SK-N-SH treated with all-trans-retinoic acid at 6 μM for 48 hours (cell line): ENCODE data around the gene GP1BB.

Experiments used
- ARNTL ChIP-seq: fragments of 450-650 bp; formaldehyde crosslinking; IDR thresholded peaks from 2 replicates; pipeline ENCODE4 v1.5.0; 2020; ENCODE audit warnings: low read depth, mild to moderate bottlenecking, moderate library complexity, borderline replicate concordance
- BACH2 ChIP-seq: fragments of 250-450 bp; sonication (Bioruptor Pico); IDR thresholded peaks from 2 replicates; pipeline ENCODE4 v1.9.0; 2021; ENCODE audit warnings: mild to moderate bottlenecking, borderline replicate concordance
- CREB5 ChIP-seq: fragments of 250-450 bp; sonication (Bioruptor Pico); IDR thresholded peaks from 2 replicates; pipeline ENCODE4 v1.5.1; 2020; ENCODE audit warnings: low read depth, mild to moderate bottlenecking, moderate library complexity
- GLIS3 ChIP-seq: fragments of 250-450 bp; sonication (Bioruptor Pico); IDR thresholded peaks from 2 replicates; pipeline ENCODE4 v1.5.0; 2020; ENCODE audit warnings: mild to moderate bottlenecking, moderate library complexity
- ISL1 ChIP-seq: fragments of 250-450 bp; sonication (Bioruptor Pico); IDR thresholded peaks from 2 replicates; pipeline ENCODE4 v2.1.2; 2022; ENCODE audit warnings: mild to moderate bottlenecking, moderate library complexity
- OSR1 ChIP-seq: fragments of 250-450 bp; sonication (Bioruptor Pico); IDR thresholded peaks from 2 replicates; pipeline ENCODE4 v1.8.0; 2022; ENCODE audit warnings: moderate library complexity, mild to moderate bottlenecking, inconsistent platforms
- PATZ1 ChIP-seq: fragments of 250-450 bp; sonication (Bioruptor Pico); IDR thresholded peaks from 2 replicates; pipeline ENCODE4 v1.8.0; 2020; ENCODE audit warnings: mild to moderate bottlenecking, moderate library complexity, borderline replicate concordance
- PPARA ChIP-seq: fragments of 250-450 bp; sonication (Bioruptor Pico); IDR thresholded peaks from 2 replicates; pipeline ENCODE4 v1.5.0; 2020; ENCODE audit warnings: mild to moderate bottlenecking, borderline replicate concordance
- RARB ChIP-seq: fragments of 250-450 bp; sonication (Bioruptor Pico); IDR thresholded peaks from 2 replicates; pipeline ENCODE4 v1.8.0; 2021; ENCODE audit warnings: mild to moderate bottlenecking, moderate library complexity
- TOX ChIP-seq: fragments of 250-450 bp; sonication (Bioruptor Pico); IDR thresholded peaks from 2 replicates; pipeline ENCODE4 v1.8.0; 2021; ENCODE audit warnings: mild to moderate bottlenecking, moderate library complexity, borderline replicate concordance
- TSHZ2 ChIP-seq: fragments of 250-450 bp; sonication (Bioruptor Pico); IDR thresholded peaks from 2 replicates; pipeline ENCODE4 v1.5.0; 2020; ENCODE audit warnings: mild to moderate bottlenecking, moderate library complexity
- ZFP3 ChIP-seq: fragments of 250-450 bp; sonication (Bioruptor Pico); IDR thresholded peaks from 2 replicates; pipeline ENCODE4 v1.5.0; 2020; ENCODE audit warnings: mild to moderate bottlenecking, moderate library complexity
- ZFP30 ChIP-seq: fragments of 450-650 bp; formaldehyde crosslinking; IDR thresholded peaks from 2 replicates; pipeline ENCODE4 v1.5.0; 2022; ENCODE audit warnings: mild to moderate bottlenecking, moderate library complexity
- ZNF8 ChIP-seq: fragments of 450-650 bp; formaldehyde crosslinking; IDR thresholded peaks from 2 replicates; pipeline ENCODE4 v1.5.0; 2020; ENCODE audit warnings: mild to moderate bottlenecking, moderate library complexity

- no peak for TF ChIP-seq RARB (CRISPR knock-in tag)
- TF ChIP-seq ARNTL (CRISPR knock-in tag) = no peak
- no peak for TF ChIP-seq ZFP3 (CRISPR knock-in tag)
- TF ChIP-seq OSR1 = no peak
- no peak for TF ChIP-seq GLIS3
- TF ChIP-seq PATZ1 = no peak
- no peak for TF ChIP-seq CREB5
- TF ChIP-seq BACH2 = no peak
- TF ChIP-seq ZNF8 (CRISPR knock-in tag) = no peak
- TF ChIP-seq TOX (CRISPR knock-in tag) = no peak
- no peak for TF ChIP-seq PPARA (CRISPR knock-in tag)
- no peak for TF ChIP-seq ZFP30 (CRISPR knock-in tag)
- no peak for TF ChIP-seq TSHZ2 (CRISPR knock-in tag)
- no peak for TF ChIP-seq ISL1
Measured at GRCh38 chr22:19701420-19702145, 21.8 kb upstream of the GP1BB start.
